Bronchial epithelial cell (primary cell): Measurements from ENCODE around the gene TRAPPC2L. TPM values are rescaled to one million over a fixed set of nuclear protein-coding genes. Genes with fewer than 3 reads are reported as not detected.

ENCODE experiments used
- DNase-seq: peaks from one replicate; pipeline ENCODE4 v3.0.0-alpha.2; 2010; ENCODE audit warnings: low read depth
- FAIRE-seq: peaks from 2 replicates; lab custom pipeline; 2011; peaks lifted over from hg19 to GRCh38; lab: Jason Lieb, UNC
- H3K27me3 ChIP-seq: 2 replicates; pipeline ENCODE4 v1.5.1; 2011; ENCODE audit warnings: low read length; ENCODE audit not compliant: control insufficient read depth, insufficient read depth
- H3K36me3 ChIP-seq: 2 replicates; pipeline ENCODE4 v1.5.1; 2011; ENCODE audit warnings: low read length; ENCODE audit not compliant: control insufficient read depth, insufficient read depth
- H3K4me3 ChIP-seq: 2 replicates; pipeline ENCODE4 v1.5.1; 2011; ENCODE audit warnings: mild to moderate bottlenecking, low read depth, low read length, control low read depth
- total RNA-seq: library from RNA; depleted of rRNA; stranded (reverse); fragments of >200 nt; gene quantifications from 2 replicates; pipeline ENCODE4 v1.2.1, GENCODE V29; 2014
- TF ChIP-seq, protein P1 (sequence below): IDR thresholded peaks from 2 replicates; pipeline ENCODE4 v1.5.1; 2011; ENCODE audit warnings: mild to moderate bottlenecking, moderate library complexity, low read length, control low read depth, inconsistent platforms; ENCODE audit not compliant: insufficient read depth, severe bottlenecking

The TRAPPC2L gene
- total RNA-seq, 1 donor from 2014 or later, result 65.0 TPM

- Histone ChIP-seq H3K27me3 (peaks cover 4% of the 10 kb centered on the region), H3K4me3 (peak overlapping the region; percentile 27), H3K36me3 (no peaks in the 10 kb centered on the region)
- no peak for FAIRE-seq
- no peak for DNase-seq
- TF ChIP-seq, protein P1, sequence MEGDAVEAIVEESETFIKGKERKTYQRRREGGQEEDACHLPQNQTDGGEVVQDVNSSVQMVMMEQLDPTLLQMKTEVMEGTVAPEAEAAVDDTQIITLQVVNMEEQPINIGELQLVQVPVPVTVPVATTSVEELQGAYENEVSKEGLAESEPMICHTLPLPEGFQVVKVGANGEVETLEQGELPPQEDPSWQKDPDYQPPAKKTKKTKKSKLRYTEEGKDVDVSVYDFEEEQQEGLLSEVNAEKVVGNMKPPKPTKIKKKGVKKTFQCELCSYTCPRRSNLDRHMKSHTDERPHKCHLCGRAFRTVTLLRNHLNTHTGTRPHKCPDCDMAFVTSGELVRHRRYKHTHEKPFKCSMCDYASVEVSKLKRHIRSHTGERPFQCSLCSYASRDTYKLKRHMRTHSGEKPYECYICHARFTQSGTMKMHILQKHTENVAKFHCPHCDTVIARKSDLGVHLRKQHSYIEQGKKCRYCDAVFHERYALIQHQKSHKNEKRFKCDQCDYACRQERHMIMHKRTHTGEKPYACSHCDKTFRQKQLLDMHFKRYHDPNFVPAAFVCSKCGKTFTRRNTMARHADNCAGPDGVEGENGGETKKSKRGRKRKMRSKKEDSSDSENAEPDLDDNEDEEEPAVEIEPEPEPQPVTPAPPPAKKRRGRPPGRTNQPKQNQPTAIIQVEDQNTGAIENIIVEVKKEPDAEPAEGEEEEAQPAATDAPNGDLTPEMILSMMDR, result no peak
Measured at GRCh38 chr16:88880226-88881006, 23.5 kb downstream of the TRAPPC2L start.

DNA sequence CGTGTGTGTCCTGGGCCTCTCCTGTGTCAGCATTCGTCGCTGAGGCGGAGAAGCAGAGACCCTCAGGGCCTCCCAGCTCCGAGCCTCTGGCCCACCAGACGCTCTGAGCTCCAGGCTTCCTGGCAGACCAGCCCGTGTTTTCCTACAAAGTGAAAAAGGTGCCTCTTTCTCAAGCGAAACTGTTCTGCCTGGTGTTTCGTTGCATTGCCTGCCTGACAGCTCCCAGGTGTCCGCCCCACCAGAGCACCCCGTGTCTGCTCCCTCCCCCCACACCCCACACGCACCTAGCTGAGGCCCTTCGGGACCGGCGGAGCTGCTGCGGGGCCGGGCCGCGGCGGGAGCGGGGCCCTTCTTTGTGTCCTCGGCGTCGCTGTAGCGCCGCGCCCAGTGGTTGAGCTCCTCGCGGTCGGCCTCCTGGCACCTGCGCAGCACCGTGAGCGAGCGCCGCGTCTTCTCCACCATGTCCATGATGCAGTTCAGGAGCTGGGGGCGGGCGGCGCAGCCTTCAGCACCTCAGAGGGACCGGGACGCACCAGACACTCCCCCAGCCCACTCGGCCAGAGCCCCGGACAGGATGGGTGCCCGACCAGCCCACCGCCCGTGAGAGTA lies 24.2 kb downstream of the TRAPPC2L start:
- TF ChIP-seq, protein P1, result no peak

GRCh38 chr16:88881675-88882357 lies 24.9 kb downstream of the TRAPPC2L start:
- DNase-seq (no peak), FAIRE-seq (no peak)
- TF ChIP-seq, protein P1, result no peak
- H3K27me3 ChIP-seq, result peaks cover 4% of the 10 kb centered on the region
- no peak overlapping the region for H3K4me3 ChIP-seq
- H3K36me3 ChIP-seq, result no peaks in the 10 kb centered on the region

More for the DNA sequence above, 24.2 kb downstream of the TRAPPC2L start:
- H3K27me3 ChIP-seq, result peaks cover 4% of the 10 kb centered on the region
- peak overlapping the region; percentile 27 for H3K4me3 ChIP-seq
- no peak for DNase-seq
- FAIRE-seq, result no peak
- H3K36me3 ChIP-seq, result no peaks in the 10 kb centered on the region

- no peak overlapping the region for H3K4me3 ChIP-seq
- DNase-seq, result no peak
Measured at GRCh38 chr16:88882358-88883030, 25.6 kb downstream of the TRAPPC2L start.

DNA sequence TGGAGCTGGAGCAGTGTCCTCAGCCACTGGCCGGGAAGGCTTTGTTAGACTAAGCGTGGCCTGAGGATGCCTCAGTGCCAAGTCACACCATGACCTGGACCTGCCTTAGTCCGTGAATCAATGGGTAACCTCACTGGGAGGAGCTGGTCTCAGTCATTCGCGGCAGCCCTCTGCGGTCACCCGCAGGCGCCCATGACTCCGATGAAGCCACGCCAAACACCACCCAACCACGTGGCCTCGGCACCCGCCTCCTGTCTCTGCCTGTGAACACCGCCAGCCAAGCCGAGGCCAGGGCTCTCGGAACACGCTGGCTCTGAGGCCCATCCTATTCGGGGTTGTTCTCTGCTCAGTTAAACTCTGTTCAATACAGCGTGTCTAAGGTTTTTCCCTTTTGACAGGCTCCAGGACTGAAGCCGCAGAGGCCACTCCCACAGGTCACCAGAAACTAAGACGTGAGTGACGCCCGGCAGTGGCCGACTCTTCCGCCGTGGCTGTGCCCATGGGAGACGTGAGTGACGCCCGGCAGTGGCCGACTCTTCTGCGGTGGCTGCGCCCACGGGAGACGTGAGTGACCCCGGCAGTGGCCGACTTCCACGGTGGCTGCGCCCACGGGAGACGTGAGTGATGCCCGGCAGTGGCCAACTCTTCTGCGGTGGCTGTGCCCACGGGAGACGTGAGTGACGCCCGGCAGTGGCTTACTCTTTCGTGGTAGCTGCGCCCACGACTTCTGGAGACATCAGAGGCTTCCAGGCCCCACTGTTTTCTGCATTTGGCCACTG lies 26.4 kb downstream of the TRAPPC2L start:
- FAIRE-seq (no peak), DNase-seq (no peak)
- no peak overlapping the region for H3K4me3 ChIP-seq
- TF ChIP-seq, protein P1, result no peak
- no peaks in the 10 kb centered on the region for H3K36me3 ChIP-seq
- peaks cover 2% of the 10 kb centered on the region for H3K27me3 ChIP-seq

More at GRCh38 chr16:88882358-88883030, 25.6 kb downstream of the TRAPPC2L start:
- no peaks in the 10 kb centered on the region for H3K36me3 ChIP-seq
- peaks cover 4% of the 10 kb centered on the region for H3K27me3 ChIP-seq
- TF ChIP-seq, protein P1, result no peak
- FAIRE-seq, result no peak
